Measurements from ENCODE around the gene DUSP10.

DNA sequence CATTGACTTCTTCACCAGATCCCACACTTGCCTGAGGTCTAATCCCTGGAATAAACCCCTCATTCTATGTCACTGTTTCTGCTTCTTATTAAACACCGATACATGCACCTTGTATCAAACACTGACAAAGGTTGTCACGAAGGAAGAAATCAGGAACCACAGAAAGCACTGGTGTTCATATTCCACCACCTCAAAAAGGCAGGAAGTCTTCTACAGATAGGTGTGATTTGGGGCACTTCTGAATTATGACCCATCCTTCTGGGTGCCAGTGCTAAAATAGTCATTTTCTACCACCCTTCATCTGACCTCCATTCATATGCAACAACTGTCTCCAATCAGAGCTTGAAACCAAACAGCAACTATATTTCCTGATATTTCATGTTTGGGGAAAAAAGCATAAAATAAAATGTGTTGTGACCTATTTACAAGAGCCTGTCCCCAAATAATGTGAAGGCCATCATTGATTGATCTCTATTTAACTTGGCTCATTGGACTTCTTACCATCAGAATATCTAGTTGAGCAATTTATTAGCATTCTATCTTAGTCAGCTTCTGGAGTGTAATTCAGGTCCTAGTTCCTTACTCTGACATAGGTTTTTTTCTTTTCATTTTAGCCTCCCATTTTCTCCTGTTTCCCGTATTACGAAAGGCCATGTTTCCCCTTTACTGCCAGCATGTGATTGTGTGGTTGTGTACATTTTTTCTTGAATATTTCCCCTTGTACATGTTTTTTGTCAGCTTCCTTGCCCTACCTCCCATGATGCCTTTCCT is 43.1 kb downstream of the DUSP10 start:
- TF ChIP-seq, protein P1, sequence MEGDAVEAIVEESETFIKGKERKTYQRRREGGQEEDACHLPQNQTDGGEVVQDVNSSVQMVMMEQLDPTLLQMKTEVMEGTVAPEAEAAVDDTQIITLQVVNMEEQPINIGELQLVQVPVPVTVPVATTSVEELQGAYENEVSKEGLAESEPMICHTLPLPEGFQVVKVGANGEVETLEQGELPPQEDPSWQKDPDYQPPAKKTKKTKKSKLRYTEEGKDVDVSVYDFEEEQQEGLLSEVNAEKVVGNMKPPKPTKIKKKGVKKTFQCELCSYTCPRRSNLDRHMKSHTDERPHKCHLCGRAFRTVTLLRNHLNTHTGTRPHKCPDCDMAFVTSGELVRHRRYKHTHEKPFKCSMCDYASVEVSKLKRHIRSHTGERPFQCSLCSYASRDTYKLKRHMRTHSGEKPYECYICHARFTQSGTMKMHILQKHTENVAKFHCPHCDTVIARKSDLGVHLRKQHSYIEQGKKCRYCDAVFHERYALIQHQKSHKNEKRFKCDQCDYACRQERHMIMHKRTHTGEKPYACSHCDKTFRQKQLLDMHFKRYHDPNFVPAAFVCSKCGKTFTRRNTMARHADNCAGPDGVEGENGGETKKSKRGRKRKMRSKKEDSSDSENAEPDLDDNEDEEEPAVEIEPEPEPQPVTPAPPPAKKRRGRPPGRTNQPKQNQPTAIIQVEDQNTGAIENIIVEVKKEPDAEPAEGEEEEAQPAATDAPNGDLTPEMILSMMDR (IDR thresholded peaks at IDR 0.05) = no peak
- TF ChIP-seq POLR2AphosphoS5 (IDR thresholded peaks at IDR 0.05) = no peak
